GM21529 (cell line): ENCODE results near the gene TMEM181.
A peak's percentile ranks its signal among the peaks of the same experiment; 100 is the strongest.
"Not testable (repeated sequence)": the region's sequence is repeated elsewhere in the genome, so short reads cannot be mapped to it uniquely, and the experiment has no call there.

Source experiments
- ATAC-seq: cut with Tn5 transposase; IDR thresholded peaks from one replicate; pipeline ENCODE4 v1.9.1; 2021; ENCODE audit not compliant: unreplicated experiment

TMEM181 gene

GRCh38 chr6:158655569-158656450 lies 95.9 kb downstream of the TMEM181 start:
- ATAC-seq = no peak

- not testable (repeated sequence) for ATAC-seq
These were observed 97.1 kb downstream of the TMEM181 start for GRCh38 chr6:158656986-158657385.

- ATAC-seq = peak; percentile 58
These were observed 100.5 kb downstream of the TMEM181 start for GRCh38 chr6:158660333-158660754.

- no peak for ATAC-seq
These were observed 101.3 kb downstream of the TMEM181 start for GRCh38 chr6:158661156-158661685.

- no peak for ATAC-seq
These were observed 102.7 kb downstream of the TMEM181 start for GRCh38 chr6:158662607-158662953.

- ATAC-seq = no peak
These were observed 103.2 kb downstream of the TMEM181 start for GRCh38 chr6:158662954-158663624.

GRCh38 chr6:158663625-158664165 lies 103.8 kb downstream of the TMEM181 start:
- ATAC-seq = no peak

- no peak for ATAC-seq
These were observed 105.4 kb downstream of the TMEM181 start for GRCh38 chr6:158665332-158665731.

- ATAC-seq = no peak
These were observed 106.9 kb downstream of the TMEM181 start for GRCh38 chr6:158666628-158667359.

- no peak for ATAC-seq
These were observed 107.6 kb downstream of the TMEM181 start for GRCh38 chr6:158667360-158667981.

- no peak for ATAC-seq
These were observed 108.8 kb downstream of the TMEM181 start for GRCh38 chr6:158668707-158669103.

- no peak for ATAC-seq
These were observed 109.5 kb downstream of the TMEM181 start for GRCh38 chr6:158669145-158670035.

GRCh38 chr6:158672119-158672518 lies 112.2 kb downstream of the TMEM181 start:
- not testable (repeated sequence) for ATAC-seq

- no peak for ATAC-seq
These were observed 112.8 kb downstream of the TMEM181 start for GRCh38 chr6:158672726-158673125.

- ATAC-seq = no peak
These were observed 114.6 kb downstream of the TMEM181 start for GRCh38 chr6:158674342-158675131.

GRCh38 chr6:158677094-158677493 lies 117.2 kb downstream of the TMEM181 start:
- ATAC-seq = not testable (repeated sequence)

- ATAC-seq = no peak
These were observed 118.2 kb downstream of the TMEM181 start for GRCh38 chr6:158677906-158678578.

GRCh38 chr6:158680015-158680414 lies 120.1 kb downstream of the TMEM181 start:
- no peak for ATAC-seq
